HG02938 (cell line): Measurements from ENCODE around the gene METTL6.
"Not testable (repeated sequence)": the region's sequence is repeated elsewhere in the genome, so short reads cannot be mapped to it uniquely, and the experiment has no call there.

Experiments
- ATAC-seq: cut with Tn5 transposase; IDR thresholded peaks from one replicate; pipeline ENCODE4 v1.9.1; 2021; ENCODE audit warnings: mild to moderate bottlenecking, moderate library complexity; ENCODE audit not compliant: unreplicated experiment

METTL6 gene

GRCh38 chr3:15405448-15406050, 21.8 kb downstream of the METTL6 start:
- ATAC-seq, result no peak

GRCh38 chr3:15404767-15405166, 22.6 kb downstream of the METTL6 start:
- no peak for ATAC-seq

DNA sequence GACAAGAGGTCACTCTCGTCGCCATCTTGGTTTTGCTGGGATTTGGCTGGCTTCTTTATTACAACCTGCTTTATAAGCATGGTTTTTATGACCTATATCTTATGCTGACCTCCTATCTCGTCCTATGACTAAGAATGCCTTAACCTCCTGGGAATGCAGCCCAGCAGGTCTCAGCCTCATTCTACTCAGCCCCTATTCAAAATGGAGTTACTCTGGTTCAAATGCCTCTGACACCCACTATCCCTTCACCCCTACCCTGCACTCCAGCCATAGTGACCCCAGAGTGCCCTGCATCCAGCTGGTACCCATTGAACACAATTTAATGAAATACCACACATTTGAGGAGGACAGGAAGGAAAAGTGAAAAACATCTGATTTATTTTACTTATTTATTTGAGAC, 23.4 kb downstream of the METTL6 start:
- ATAC-seq, result no peak

DNA sequence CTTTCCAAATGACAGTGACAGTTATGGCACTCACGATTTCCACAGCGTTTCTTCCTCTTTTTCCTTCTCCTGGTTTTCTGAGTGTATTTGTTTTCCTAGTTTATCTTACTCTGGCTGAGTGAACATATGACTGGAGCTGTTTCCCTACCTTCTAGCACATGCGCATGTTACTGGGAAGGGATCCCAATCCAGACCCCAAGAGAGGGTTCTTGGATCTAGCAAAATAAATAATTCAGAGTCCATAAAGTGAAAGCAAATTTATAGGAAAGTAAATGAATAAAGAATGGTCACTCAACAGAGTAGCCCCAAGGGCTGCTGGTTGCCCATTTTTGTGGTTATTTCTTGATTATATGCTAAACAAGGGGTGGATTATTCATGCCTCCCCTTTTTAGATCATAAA, 23.8 kb downstream of the METTL6 start:
- ATAC-seq, result no peak

- ATAC-seq, result no peak
Measured at GRCh38 chr3:15401936-15402335, 25.4 kb downstream of the METTL6 start.

GRCh38 chr3:15399970-15400369, 27.4 kb downstream of the METTL6 start:
- no peak for ATAC-seq

- not testable (repeated sequence) for ATAC-seq
Measured at GRCh38 chr3:15398731-15399133, 28.6 kb downstream of the METTL6 start.

GRCh38 chr3:15393252-15393651, 34.1 kb downstream of the METTL6 start:
- not testable (repeated sequence) for ATAC-seq

GRCh38 chr3:15391007-15391406, 36.3 kb downstream of the METTL6 start:
- ATAC-seq, result no peak

- no peak for ATAC-seq
Measured at GRCh38 chr3:15390460-15390859, 36.9 kb downstream of the METTL6 start.

- ATAC-seq, result not testable (repeated sequence)
Measured at GRCh38 chr3:15388335-15388734, 39.0 kb downstream of the METTL6 start.

DNA sequence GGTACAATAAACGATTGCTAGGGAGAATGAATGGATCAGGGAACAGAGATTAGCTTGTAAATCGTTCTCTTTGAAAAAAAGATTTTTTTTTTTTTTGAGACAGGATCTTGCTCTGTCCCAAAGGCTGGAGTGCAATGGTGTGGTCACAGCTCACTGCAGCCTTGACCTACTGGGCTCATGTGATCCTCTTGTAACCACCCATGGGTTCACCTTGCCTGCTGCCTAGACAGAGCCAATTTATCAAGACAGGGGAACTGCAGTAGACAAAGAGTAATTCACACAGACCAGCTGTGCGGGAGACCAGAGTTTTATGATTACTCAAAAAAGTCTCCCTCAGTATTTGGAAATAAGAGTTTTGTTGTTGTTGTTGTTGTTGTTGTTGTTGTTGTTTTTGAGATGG, 39.6 kb downstream of the METTL6 start:
- no peak for ATAC-seq

GRCh38 chr3:15387171-15387581, 40.2 kb downstream of the METTL6 start:
- ATAC-seq, result no peak

- ATAC-seq, result not testable (repeated sequence)
Measured at GRCh38 chr3:15386654-15386955, 40.7 kb downstream of the METTL6 start.

DNA sequence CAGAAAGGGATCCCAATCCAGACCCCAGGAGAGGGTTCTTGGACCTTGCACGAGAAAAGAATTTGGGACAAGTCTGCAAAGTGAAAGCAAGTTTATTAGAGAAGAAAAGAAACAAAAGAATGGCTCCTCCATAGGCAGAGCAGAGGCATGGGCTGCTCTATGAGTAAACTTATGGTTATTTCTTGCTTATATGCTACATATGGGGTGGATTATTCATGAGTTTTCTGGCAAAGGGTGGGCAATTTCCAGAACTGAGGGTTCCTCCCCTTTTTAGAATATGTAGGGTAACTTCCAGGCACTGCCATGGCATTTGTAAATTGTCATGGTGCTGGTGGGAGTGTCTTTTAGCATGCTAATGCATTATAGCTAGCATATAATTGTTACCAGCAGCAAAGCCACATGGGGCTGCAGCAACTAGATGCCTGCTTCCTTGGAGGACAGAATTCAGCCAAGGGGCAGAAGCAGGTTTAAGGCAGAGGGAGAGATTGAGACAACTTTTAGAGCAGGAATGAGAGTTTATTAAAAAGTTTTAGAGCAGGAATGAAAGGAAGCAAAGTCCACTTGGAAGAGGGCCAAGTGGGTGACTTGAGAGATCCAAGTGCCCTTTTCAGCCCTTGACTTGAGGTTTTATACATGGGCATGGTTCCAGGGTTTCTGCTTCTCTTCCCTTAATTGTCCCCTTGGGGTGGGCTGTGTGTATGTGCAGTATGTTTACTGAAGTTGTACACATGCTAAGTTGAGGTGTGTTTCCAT, 41.3 kb downstream of the METTL6 start:
- no peak for ATAC-seq

DNA sequence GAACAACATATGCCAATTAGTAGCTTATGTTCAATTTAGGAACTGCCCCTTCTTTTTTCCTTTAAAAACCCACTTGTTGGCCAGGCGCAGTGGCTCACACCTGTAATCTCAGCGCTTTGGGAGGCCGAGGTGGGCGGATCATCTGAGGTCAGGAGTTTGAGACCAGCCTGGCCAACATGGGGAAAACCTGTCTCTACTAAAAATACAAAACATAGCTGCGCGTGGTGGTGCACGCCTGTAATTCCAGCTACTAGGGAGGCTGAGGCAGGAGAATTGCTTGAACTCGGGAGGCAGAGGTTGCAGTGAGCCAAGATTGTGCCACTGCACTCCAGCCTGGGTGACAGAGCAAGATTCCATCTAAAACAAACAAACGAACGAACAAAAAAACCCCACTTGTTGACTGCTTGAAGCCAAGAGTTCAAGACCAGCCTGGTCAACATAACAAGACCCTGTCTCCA, 42.1 kb downstream of the METTL6 start:
- peak; percentile 11 for ATAC-seq

GRCh38 chr3:15384510-15385237, 42.7 kb downstream of the METTL6 start:
- ATAC-seq, result peak; percentile 87

DNA sequence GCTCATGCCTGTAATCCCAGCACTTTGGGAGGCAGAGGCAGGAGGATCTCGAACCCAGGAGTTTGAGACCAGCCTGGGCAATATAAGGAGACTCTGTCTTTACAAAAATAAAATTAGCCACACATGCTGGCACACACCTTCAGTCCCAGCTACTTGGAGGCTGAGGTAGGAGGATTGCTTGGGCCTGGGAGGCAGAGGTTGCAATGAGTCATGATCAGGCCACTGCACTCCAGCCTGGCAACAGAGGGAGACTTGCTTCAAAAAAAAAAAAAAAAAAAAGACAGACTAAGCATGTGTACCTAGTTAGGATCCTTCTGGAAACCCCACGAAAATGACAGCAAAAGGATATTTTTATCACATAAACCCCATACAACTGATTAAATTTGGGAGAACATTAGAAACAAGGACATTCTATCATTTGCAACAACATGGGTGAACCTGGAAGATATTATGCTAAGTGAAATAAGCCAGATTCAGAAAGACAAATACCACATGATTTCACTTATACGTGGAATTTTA, 44.9 kb downstream of the METTL6 start:
- no peak for ATAC-seq

GRCh38 chr3:15380980-15381890, 46.1 kb downstream of the METTL6 start:
- ATAC-seq, result no peak

DNA sequence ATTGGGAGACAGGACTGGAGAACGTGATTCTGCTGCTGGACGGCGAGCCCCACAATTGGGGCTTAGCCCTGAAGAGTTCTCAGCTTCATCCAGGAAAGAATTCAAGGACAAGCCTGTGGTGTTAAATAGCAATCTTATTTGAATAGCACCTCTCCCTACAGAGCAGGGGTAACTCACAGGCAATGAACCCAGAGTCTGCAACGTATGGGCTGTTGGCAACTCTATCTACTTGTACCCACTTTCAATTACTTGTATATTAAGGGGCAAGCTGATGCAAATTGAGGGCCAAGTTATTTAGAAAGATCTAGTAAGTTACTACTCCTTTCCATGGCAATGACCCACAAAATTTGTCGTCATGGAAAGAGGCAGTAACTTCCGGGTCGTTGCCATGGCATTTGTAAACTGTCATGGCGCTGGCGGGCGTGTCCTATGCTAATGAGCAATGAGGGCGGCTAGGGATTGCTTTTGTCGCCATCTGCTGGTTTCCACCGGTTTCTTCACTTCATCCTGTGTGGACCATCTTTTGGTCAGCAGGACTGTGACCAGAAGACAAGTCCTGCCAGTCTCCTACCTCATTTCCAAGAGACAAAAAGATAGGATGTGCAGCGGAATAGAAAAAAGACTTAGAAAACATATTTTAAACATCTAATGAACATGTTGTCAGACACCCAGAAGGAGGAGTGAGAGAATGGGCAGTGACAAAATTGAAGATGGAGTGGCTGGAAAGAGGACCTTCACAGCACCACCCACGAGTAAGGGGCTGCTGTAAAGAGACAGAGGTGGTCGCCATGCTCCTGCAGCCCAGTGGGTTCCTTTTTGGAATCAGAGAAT, 49.2 kb downstream of the METTL6 start:
- ATAC-seq, result peak; percentile 90
